Activated naive CD8-positive, alpha-beta T cell treated with anti-CD3 and anti-CD28 coated beads, Interleukin-2, amount 50 U/mL, for 16 hours (primary cell): ENCODE measurements around the gene TRAPPC3L.

ENCODE experiments used
- DNase-seq: peaks from one replicate; pipeline ENCODE4 v3.0.0-alpha.2; 2020; ENCODE audit warnings: low read depth, low spot score

The TRAPPC3L gene

DNA sequence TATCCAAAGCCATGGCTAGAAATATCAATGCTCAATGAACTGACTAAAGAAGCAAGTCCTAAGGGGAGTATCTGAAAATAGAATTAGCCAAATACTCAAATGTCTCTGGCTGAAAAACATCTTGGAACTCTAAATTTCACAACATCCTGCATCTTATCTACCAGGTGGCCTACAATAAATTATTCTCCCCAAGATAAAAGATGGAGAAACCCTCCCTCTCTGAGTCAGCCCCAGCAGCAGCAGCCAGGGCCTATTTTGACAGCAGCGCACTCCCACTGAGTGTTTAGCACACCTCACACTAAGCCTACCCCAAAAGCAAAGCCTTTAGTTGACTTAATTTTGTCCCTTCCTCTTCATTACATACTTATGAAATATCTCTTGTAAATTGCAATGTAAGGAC is 78.4 kb downstream of the TRAPPC3L start:
- DNase-seq: no peak

DNA sequence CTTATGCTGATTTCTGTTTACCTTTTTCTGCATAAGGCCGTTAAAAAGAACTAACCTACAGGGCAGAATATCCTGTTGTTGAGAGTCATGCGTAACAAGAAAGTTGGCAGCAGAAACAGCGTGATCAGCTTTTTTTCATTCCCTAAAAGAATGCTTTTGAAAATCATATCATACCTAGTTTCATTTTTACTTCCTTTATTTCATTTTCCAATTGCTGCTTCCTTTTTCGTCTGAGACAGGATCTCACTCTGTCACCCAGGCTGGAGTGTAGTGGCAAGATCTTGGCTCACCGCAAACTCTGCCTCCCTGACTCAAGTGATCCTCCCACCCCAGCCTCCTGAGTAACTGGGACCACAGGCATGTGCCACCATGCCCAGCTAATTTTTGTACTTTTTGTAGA is 80.2 kb downstream of the TRAPPC3L start:
- no peak for DNase-seq

GRCh38 chr6:116463301-116463700 is 82.2 kb downstream of the TRAPPC3L start:
- no peak for DNase-seq

DNA sequence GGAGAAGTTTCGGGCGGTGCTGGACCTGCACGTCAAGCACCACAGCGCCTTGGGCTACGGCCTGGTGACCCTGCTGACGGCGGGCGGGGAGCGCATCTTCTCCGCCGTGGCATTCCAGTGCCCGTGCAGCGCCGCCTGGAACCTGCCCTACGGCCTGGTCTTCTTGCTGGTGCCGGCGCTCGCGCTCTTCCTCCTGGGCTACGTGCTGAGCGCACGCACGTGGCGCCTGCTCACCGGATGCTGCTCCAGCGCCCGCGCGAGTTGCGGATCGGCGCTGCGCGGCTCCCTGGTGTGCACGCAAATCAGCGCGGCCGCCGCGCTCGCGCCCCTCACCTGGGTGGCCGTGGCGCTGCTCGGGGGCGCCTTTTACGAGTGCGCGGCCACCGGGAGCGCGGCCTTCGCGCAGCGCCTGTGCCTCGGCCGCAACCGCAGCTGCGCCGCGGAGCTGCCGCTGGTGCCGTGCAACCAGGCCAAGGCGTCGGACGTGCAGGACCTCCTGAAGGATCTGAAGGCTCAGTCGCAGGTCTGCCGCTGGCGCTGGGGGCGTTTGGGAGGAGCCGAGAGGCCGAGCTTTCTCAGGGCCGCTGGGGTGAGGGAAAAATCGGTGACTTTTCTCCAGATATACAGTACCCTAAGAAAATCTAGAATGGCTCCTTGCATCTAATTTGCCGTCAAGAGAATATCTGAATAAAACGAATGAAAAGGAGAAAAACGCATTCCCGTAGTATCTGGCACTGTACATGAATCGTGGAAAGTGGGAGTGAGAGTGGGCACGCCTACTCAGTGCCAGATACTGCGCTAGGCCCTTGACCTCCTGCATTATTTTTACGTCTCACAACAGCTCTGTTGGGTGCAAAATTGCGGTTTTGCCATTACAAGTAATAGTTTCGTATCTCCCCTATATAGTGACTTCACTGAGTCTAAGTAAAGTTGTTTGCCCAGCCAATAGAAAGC is 83.3 kb downstream of the TRAPPC3L start:
- DNase-seq: no peak

DNA sequence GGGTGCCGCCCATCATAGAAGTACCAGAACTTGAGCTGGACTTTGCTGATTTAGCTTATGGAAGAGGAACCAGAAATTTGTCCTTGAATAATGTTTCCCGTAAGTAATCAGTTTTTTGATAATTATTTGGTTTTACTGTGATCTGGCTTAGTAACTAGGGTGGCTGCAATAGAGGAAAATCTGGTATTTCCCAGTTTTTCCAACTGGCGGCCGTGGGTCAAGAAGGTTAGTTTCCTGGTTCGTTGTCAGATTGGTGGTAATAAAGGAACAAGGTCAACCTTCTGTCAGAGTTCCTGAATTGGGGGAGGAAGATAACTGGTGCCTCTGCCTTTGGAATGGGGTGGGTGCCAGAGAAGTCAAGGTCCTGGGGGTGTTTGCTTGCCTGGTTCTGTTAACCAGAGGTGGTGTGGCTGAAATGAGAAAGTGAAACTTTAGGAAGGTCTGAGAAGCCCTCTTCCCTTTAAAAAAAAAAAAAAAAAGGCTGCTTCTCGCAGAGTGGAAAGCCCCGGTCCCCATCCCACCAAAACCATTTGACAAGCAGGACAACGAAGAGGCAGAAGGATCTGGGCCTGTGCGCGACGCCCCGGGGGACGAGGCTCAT is 84.1 kb downstream of the TRAPPC3L start, which contains the start of gene CALHM6:
CALHM6 (plus strand) TSS at position 45 of the 601 bp plus-strand sequence; CDS start at position 600, 555 bp downstream.
- no peak for DNase-seq

DNA sequence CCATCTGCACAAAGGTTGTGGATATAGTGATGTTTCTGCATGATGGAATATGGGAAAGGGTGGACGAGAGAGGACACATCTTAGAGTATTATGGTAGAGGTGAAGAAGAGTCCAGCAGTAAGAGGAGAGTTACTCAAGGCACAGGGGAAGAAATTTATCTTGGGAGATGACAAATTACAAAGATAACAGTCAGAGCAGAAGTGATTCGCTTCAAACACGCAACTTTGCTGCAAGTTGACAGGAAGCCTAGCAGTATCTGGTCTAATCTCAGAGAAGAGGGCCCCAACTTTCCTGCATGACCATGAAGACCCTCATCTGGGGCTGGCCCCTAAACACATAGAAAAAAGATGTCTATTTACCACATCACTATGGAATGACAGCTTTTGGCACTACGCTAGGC is 85.6 kb downstream of the TRAPPC3L start:
- no peak for DNase-seq

DNA sequence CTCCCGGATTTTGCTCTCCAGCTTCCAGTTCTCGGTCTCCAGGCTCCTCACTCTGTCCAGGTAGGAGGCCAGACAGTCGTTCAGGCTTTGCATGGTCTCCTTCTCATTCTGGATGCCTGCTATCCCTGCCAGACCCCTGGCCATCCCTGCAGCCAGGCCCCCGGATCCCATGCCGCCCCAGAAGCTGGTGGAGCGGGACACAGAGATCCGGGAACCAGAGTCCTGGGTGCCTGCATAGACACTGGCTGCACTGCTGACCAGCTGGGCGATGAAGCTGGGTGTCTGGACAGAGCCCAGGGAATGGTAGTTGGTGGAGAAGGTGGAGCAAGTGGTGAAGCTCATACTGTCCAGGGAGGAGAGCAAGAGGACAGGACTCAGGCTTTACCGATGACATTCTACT is 87.2 kb downstream of the TRAPPC3L start:
- no peak for DNase-seq

DNA sequence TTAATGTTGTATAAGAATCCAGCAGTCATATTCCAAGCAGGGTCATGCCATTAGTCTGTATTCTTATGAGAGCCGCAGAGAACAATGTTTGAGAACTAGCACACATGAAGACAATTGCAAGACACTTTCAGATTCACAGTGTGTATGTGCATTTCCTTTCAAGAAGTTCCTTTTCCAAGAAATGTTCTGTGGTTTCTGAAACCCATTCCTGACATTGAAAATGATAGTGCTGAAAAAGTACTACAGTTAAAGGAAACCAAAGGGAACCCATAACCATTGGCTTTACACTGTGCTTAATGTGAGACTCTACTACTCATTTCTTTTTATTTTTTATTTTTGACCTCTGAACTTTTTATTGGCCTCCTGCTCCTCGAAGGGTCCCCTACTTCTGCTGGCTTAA is 88.6 kb downstream of the TRAPPC3L start:
- no peak for DNase-seq

- DNase-seq: no peak
Observed at GRCh38 chr6:116456106-116456505, 89.4 kb downstream of the TRAPPC3L start.

- no peak for DNase-seq
Observed at GRCh38 chr6:116452531-116452930, 93.0 kb downstream of the TRAPPC3L start.

GRCh38 chr6:116451916-116452315 is 93.6 kb downstream of the TRAPPC3L start:
- no peak for DNase-seq

- no peak for DNase-seq
Observed at GRCh38 chr6:116450769-116451740, 94.4 kb downstream of the TRAPPC3L start.

GRCh38 chr6:116450185-116450710 is 95.2 kb downstream of the TRAPPC3L start:
- no peak for DNase-seq

DNA sequence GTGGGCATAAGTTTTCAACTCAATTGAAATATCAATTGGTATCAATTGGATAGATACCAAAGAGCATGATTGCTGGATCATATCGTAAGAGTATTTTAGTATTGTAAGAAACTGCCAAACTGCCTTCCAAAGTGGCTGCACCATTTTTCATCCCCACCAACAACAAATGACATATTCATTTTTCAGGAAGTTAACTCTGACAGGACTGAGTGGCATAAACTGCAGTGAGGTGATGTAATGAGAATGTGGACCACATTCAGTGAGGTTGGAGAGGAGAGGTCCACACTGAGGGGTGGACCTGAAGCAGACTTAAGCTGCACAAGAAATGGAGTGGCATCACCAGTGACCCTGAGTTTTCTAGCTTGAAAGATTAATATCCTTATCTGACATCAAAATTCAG is 95.9 kb downstream of the TRAPPC3L start:
- DNase-seq: no peak

DNA sequence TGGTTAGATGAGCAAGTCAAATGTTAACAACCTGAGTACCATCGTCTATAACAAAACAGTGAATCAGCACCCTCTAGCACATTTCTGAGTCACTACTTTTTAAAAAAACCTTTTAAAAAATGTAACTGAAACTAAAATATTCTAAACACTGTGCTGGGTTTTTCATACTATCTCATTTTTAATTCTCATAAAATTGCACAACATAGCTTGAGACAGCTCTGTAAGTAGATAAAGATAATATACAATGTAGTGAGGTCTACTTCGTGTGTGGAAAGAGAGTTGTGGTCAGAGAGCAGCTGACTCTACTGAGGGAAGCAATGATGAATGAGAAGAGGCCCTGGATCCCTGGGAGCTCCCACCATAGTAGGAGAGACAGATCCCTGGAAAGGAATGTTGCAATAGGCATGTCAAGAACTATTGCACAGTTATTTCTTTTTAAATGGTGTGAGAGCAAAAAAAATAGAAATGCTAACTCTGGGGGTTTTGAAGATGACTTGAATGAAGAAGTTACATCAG is 97.9 kb downstream of the TRAPPC3L start:
- no peak for DNase-seq

- DNase-seq: no peak
Observed at GRCh38 chr6:116447052-116447451, 98.4 kb downstream of the TRAPPC3L start.

DNA sequence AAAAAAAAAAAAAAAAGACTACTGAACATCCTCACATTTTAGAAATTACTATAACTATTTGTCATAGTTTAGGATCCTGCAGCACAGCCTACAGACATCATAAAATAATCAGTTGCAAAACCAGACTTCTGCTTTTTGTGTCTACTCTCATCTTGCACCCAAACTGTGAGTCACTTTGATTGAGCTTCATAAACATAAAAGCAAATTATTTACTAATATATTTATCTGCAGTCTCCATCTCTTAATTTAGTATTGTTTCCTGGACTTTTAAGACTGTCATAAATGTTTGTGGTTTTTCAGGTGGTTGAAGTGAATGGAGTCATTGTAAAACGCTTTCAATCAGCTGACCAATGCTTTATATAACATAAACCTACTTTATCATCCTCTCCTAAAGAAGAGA is 99.1 kb downstream of the TRAPPC3L start:
- DNase-seq: no peak

GRCh38 chr6:116445102-116445501 is 100.4 kb downstream of the TRAPPC3L start:
- no peak for DNase-seq
